Loucy (cell line): ENCODE data around the gene SCN4A.

Source experiments
- H2AFZ ChIP-seq: fragments of 200-600 bp; sonication (generic); 2 replicates; pipeline ENCODE4 v1.6.0; 2016; ENCODE audit warnings: antibody characterized with exemption, mild to moderate bottlenecking, low read length, moderate library complexity
- H3F3A ChIP-seq: fragments of 200-600 bp; 2 replicates; pipeline ENCODE4 v1.6.0; 2016; ENCODE audit warnings: antibody characterized with exemption, low read depth, mild to moderate bottlenecking
- H3K27me3 ChIP-seq: fragments of 200-600 bp; sonication (generic); 2 replicates; pipeline ENCODE4 v1.6.1; 2014; ENCODE audit warnings: low read length, mild to moderate bottlenecking; ENCODE audit not compliant: insufficient read depth, poor library complexity, severe bottlenecking
- H3K36me3 ChIP-seq: fragments of 200-600 bp; sonication (generic); 2 replicates; pipeline ENCODE4 v1.6.1; 2016; ENCODE audit warnings: low read length; ENCODE audit not compliant: insufficient read depth
- H3K4me1 ChIP-seq: fragments of 200-600 bp; sonication (generic); 2 replicates; pipeline ENCODE4 v1.5.1; 2014; ENCODE audit warnings: low read length, mild to moderate bottlenecking; ENCODE audit not compliant: insufficient read depth, poor library complexity, severe bottlenecking
- H3K4me2 ChIP-seq: fragments of 200-600 bp; sonication (generic); 2 replicates; pipeline ENCODE4 v1.6.0; 2014; ENCODE audit warnings: antibody characterized with exemption, low read length, low read depth, mild to moderate bottlenecking; ENCODE audit not compliant: poor library complexity, severe bottlenecking
- H3K4me3 ChIP-seq: fragments of 200-600 bp; sonication (generic); 2 replicates; pipeline ENCODE4 v1.5.1; 2014; ENCODE audit warnings: low read length, mild to moderate bottlenecking, mixed read lengths; ENCODE audit not compliant: poor library complexity, severe bottlenecking
- H3K79me2 ChIP-seq: fragments of 200-600 bp; sonication (generic); 2 replicates; pipeline ENCODE4 v1.6.1; 2014; ENCODE audit warnings: low read length; ENCODE audit not compliant: insufficient read depth
- H3K9ac ChIP-seq: fragments of 200-600 bp; sonication (generic); 2 replicates; pipeline ENCODE4 v1.6.0; 2014; ENCODE audit warnings: mild to moderate bottlenecking, low read depth, low read length, moderate library complexity; ENCODE audit not compliant: poor library complexity, severe bottlenecking
- H3K9me2 ChIP-seq: fragments of 200-600 bp; sonication (generic); replicated peaks from 2 replicates; pipeline ENCODE4 v1.6.1; 2016; ENCODE audit warnings: low read depth, low read length, mixed read lengths
- H3K9me3 ChIP-seq: fragments of 200-600 bp; sonication (generic); 2 replicates; pipeline ENCODE4 v1.6.1; 2014; ENCODE audit warnings: mild to moderate bottlenecking, antibody characterized with exemption, low read length, low read depth; ENCODE audit not compliant: insufficient read depth
- H4K20me1 ChIP-seq: fragments of 200-600 bp; sonication (generic); 2 replicates; pipeline ENCODE4 v1.6.0; 2014; ENCODE audit warnings: antibody characterized with exemption, low read length, mild to moderate bottlenecking; ENCODE audit not compliant: insufficient read depth, poor library complexity, severe bottlenecking
- EZH2phosphoT487 ChIP-seq: fragments of 200-600 bp; IDR thresholded peaks from 2 replicates; pipeline ENCODE4 v1.6.1; 2018; ENCODE audit warnings: antibody characterized with exemption, mild to moderate bottlenecking, moderate library complexity, borderline replicate concordance
- TF ChIP-seq, protein P1 (sequence below): fragments of 200-600 bp; sonication (generic); conservative IDR thresholded peaks from 2 replicates; pipeline ENCODE4 v1.5.1; 2014; ENCODE audit warnings: mild to moderate bottlenecking, antibody characterized with exemption, low read length

Gene SCN4A

DNA sequence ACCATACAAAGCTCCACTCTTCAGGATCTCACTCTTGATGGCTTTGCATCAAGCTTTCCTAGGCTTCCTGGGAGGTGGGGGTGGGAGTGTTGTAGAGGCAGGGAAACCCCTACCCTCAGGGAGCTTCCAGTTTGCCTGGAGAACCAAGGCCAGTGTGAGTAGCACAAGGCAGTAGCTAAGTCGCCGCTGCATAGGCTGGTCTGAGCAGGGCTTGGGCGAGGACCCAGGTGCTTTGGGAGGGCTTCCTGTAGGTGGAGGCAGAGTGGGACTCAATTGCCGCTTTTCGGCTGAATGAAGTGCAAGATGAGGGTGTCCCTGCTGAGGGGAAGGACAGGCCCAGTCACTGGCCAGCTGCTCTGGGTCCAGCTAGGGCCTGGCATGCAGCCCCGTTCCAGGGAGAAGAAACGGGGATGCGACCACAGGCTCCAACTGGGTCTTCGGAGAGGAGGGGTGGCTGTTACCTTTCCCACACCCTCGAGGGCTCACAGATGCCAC lies 44.5 kb downstream of the SCN4A start:
- Histone ChIP-seq H3K9me2 (no peaks in the 10 kb centered on the region), H3K9me3 (no peaks in the 10 kb centered on the region), H4K20me1 (peaks cover 9% of the 10 kb centered on the region), H3K4me2 (no peak overlapping the region), H3K9ac (no peak overlapping the region), H3K4me3 (no peak overlapping the region), H3K79me2 (peaks cover 39% of the 10 kb centered on the region), H3F3A (no peaks in the 10 kb centered on the region; the same call in 1 of the 2 replicates), H2AFZ (no peak overlapping the region), H3K36me3 (peaks cover 6% of the 10 kb centered on the region; the same call in 1 of the 2 replicates), H3K27me3 (no peaks in the 10 kb centered on the region), H3K4me1 (peaks cover 34% of the 10 kb centered on the region)
- TF ChIP-seq EZH2phosphoT487, result no peak
- TF ChIP-seq, protein P1, sequence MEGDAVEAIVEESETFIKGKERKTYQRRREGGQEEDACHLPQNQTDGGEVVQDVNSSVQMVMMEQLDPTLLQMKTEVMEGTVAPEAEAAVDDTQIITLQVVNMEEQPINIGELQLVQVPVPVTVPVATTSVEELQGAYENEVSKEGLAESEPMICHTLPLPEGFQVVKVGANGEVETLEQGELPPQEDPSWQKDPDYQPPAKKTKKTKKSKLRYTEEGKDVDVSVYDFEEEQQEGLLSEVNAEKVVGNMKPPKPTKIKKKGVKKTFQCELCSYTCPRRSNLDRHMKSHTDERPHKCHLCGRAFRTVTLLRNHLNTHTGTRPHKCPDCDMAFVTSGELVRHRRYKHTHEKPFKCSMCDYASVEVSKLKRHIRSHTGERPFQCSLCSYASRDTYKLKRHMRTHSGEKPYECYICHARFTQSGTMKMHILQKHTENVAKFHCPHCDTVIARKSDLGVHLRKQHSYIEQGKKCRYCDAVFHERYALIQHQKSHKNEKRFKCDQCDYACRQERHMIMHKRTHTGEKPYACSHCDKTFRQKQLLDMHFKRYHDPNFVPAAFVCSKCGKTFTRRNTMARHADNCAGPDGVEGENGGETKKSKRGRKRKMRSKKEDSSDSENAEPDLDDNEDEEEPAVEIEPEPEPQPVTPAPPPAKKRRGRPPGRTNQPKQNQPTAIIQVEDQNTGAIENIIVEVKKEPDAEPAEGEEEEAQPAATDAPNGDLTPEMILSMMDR, result no peak

DNA sequence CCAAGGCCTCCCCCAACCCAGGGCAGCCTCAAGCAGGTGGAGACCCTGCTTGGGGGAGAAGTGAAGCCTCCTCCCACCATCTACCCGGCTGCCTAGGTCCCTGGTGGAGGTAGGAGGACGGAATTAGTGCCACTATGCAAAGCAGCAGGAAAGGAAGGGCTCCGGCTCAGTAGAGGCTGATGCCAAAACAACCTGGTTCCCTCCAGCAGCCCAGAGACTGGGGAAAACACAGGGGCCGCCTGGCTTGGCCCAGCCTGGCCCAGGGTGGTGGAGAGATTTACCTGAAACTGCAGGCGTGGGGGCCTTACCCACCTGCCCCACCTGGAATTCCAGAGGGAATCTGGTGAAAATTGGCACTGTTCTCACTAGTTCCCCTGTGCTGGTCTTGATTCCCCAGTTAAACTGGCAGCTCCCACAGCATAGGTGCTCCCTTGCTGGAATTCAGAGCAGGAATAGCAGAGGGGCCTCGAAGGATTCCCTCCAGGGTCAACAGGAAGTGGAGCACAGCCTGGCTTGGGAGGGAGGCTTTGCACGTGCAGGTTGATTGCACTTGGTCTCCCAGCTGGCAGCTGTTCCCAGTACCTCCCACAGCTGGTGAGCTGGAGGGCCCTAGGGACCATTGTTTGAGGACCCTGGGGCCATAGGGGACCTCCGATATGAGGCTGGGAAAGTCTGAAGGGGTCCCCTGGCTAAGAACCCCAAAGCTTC lies 45.1 kb downstream of the SCN4A start:
- peaks cover 28% of the 10 kb centered on the region for H3K4me1 ChIP-seq
- no peaks in the 10 kb centered on the region for H3K9me3 ChIP-seq
- TF ChIP-seq, protein P1, result no peak
- TF ChIP-seq EZH2phosphoT487, result no peak
- no peak overlapping the region for H2AFZ ChIP-seq
- no peaks in the 10 kb centered on the region for H3K9me2 ChIP-seq
- no peaks in the 10 kb centered on the region; the same call in 1 of the 2 replicates for H3F3A ChIP-seq
- H3K79me2 ChIP-seq, result peaks cover 33% of the 10 kb centered on the region
- no peak overlapping the region for H3K9ac ChIP-seq
- no peak overlapping the region for H3K4me3 ChIP-seq
- peaks cover 9% of the 10 kb centered on the region for H4K20me1 ChIP-seq
- H3K36me3 ChIP-seq, result peaks cover 6% of the 10 kb centered on the region; the same call in 1 of the 2 replicates
- H3K4me2 ChIP-seq, result no peak overlapping the region
- no peaks in the 10 kb centered on the region for H3K27me3 ChIP-seq

DNA sequence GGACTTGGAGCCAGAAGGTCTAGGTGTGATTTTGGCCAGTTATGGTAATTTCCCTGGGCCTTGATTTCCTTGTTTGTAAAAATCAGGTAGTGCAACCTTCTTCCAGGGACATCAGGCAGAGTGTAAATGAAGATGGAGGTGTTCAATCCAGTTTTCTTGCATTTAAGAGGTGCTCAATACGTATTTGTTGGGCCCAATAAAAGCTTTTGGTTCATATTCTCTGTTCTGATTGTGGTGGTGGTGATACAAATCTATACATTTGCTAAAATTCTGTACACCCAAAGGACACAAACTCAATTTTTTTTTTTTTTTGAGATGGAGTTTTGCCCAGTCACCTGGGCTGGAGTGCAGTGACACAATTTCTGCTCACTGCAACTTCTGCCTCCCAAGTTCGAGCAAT lies 46.6 kb downstream of the SCN4A start:
- Histone ChIP-seq H3K79me2 (peaks cover 19% of the 10 kb centered on the region), H4K20me1 (peaks cover 9% of the 10 kb centered on the region), H3K4me1 (peaks cover 24% of the 10 kb centered on the region), H3F3A (no peaks in the 10 kb centered on the region; the same call in 1 of the 2 replicates), H2AFZ (no peak overlapping the region), H3K9me3 (no peaks in the 10 kb centered on the region), H3K4me3 (no peak overlapping the region), H3K4me2 (peak overlapping the region; percentile 36), H3K36me3 (peaks cover 6% of the 10 kb centered on the region; the same call in 1 of the 2 replicates), H3K9me2 (no peaks in the 10 kb centered on the region), H3K9ac (peak overlapping the region; percentile 48), H3K27me3 (no peaks in the 10 kb centered on the region)
- TF ChIP-seq, protein P1, result no peak
- TF ChIP-seq EZH2phosphoT487, result no peak
